Sigmoid colon (tissue), 7 donors: ENCODE measurements around the gene KLHL21. TPM values are rescaled to one million over a fixed set of nuclear protein-coding genes. Genes with fewer than 3 reads are reported as not detected.
A peak's percentile ranks its signal among the peaks of the same experiment; 100 is the strongest.

Experiments used
- DNase-seq: peaks from one replicate; pipeline ENCODE4 v3.0.0-alpha.2; 2019
- H3K27ac ChIP-seq, 4 donors: fragments of 200-600 bp; sonication (generic); one replicate each; pipeline ENCODE4 v1.5.1; 2016 to 2019; ENCODE audit warnings: mild to moderate bottlenecking in 1 of 4
- H3K27me3 ChIP-seq, 3 donors: fragments of 200-600 bp; sonication (generic); one replicate each; pipeline ENCODE4 v1.5.1; 2019; ENCODE audit warnings: mild to moderate bottlenecking in 1 of 3
- H3K36me3 ChIP-seq, 4 donors: fragments of 200-600 bp; sonication (generic); one replicate each; pipeline ENCODE4 v1.5.1; 2016 to 2019
- H3K4me1 ChIP-seq, 4 donors: fragments of 200-600 bp; sonication (generic); one replicate each; pipeline ENCODE4 v1.5.1; 2017 to 2019
- H3K4me3 ChIP-seq, 4 donors: fragments of 200-600 bp; sonication (generic); one replicate each; pipeline ENCODE4 v1.5.1; 2017 to 2019; ENCODE audit warnings: mild to moderate bottlenecking in 2 of 4, moderate library complexity in 1 of 4
- H3K9me3 ChIP-seq, 4 donors: fragments of 200-600 bp in 3 of 4; sonication (generic) in 3 of 4; one replicate each; pipeline versions ENCODE4 v1.5.1 to v1.6.1; 2013 to 2019
- CTCF ChIP-seq, 4 experiments: fragments of 450-650 bp in 3 of 4; fragments of 200-600 bp in 1 of 4; IDR thresholded peaks; one replicate each; pipeline ENCODE4 v1.5.1; 2016 to 2019; ENCODE audit warnings: antibody characterized with exemption in 4 of 4, mild to moderate bottlenecking in 3 of 4, moderate library complexity in 2 of 4
- EP300 ChIP-seq, 4 donors: sonication (generic); formaldehyde crosslinking; IDR thresholded peaks; one replicate each; pipeline ENCODE4 v1.6.1; 2017; ENCODE audit warnings: antibody characterized with exemption in 4 of 4
- POLR2A ChIP-seq, 2 donors: fragments of 450-650 bp; IDR thresholded peaks; one replicate each; pipeline ENCODE4 v1.6.1; 2016; ENCODE audit warnings: antibody characterized with exemption in 2 of 2, mild to moderate bottlenecking in 2 of 2, moderate library complexity in 2 of 2
- POLR2AphosphoS5 ChIP-seq, 4 donors: sonication (generic); formaldehyde crosslinking; IDR thresholded peaks; one replicate each; pipeline ENCODE4 v1.6.1; 2017; ENCODE audit warnings: antibody characterized with exemption in 4 of 4
- WGBS, 2 donors: extraction: QIAGEN DNeasy Blood & Tissue Kit; methylation state at CpG; one replicate each; pipeline ENCODE4 v1.1.7; 2013; 5-methylcytosine and 5-hydroxymethylcytosine counted together
- intact Hi-C: fragments of 100-400 bp; cut with DNase I; formaldehyde crosslinking; loops from one replicate; pipeline ENCODE4 v1.15.1; 2023
- polyA plus RNA-seq, 3 donors: library from polyadenylated mRNA; stranded (reverse); fragments of 200-250 nt; gene quantifications; one replicate each; pipeline ENCODE4 v1.2.3, GENCODE V29; 2013
- total RNA-seq, 4 donors: library from RNA; depleted of rRNA; stranded (reverse); fragments of >200 nt; gene quantifications; one replicate each; pipeline ENCODE4 v1.1.0, GENCODE V29; 2016
- donor health status: healthy with polysubstance abuse.
- donor health status: Bipolar disorder and iron deficiency.
- donor health status: healthy.

Gene KLHL21
- total and polyA plus RNA-seq, 7 donors, result 4.8 to 83.6 (median 54.0) TPM

- 26 to 85% methylated on average over 1 of the region's 1 CpG for WGBS, 2 donors
- Histone ChIP-seq H3K4me3 (no peak overlapping the region), H3K4me1 (peaks cover 0 to 47% (median 42%) of the 10 kb centered on the region in 4 donors), H3K9me3 (no peaks in the 10 kb centered on the region), H3K27me3 (no peaks in the 10 kb centered on the region), H3K36me3 (no peaks in the 10 kb centered on the region), H3K27ac (peak overlapping the region in 3 of 4 donors; percentile 20 to 97 (median 95))
- DNase-seq, result no peak
- TF ChIP-seq POLR2AphosphoS5 (IDR thresholded peaks at IDR 0.05), result no peak
- TF ChIP-seq EP300 (IDR thresholded peaks at IDR 0.05), result no peak
- no peak for TF ChIP-seq POLR2A (IDR thresholded peaks at IDR 0.05)
- TF ChIP-seq CTCF (IDR thresholded peaks at IDR 0.05), result no peak
- intact Hi-C loops, result loop anchor here (5.0 kb wide), 2 partner anchors 45 to 120 kb away; partner anchors contain the start of gene DNAJC11
Measured at GRCh38 chr1:6582370-6582769, 20.3 kb downstream of the KLHL21 start.

- 24 to 52% methylated on average over 10 of the region's 10 CpGs for WGBS, 2 donors
- peaks cover 0 to 40% (median 36%) of the 10 kb centered on the region in 4 donors for H3K4me1 ChIP-seq
- TF ChIP-seq EP300 (IDR thresholded peaks at IDR 0.05) (no peak), POLR2AphosphoS5 (IDR thresholded peaks at IDR 0.05) (no peak), CTCF (IDR thresholded peaks at IDR 0.05) (no peak), POLR2A (IDR thresholded peaks at IDR 0.05) (no peak)
- intact Hi-C loops, result loop anchor here (2.0 to 5.0 kb wide), 3 partner anchors 19 to 121 kb away; partner anchors contain the start of gene DNAJC11
- no peaks in the 10 kb centered on the region for H3K36me3 ChIP-seq
- no peak for DNase-seq
- H3K27me3 ChIP-seq, result no peaks in the 10 kb centered on the region
- H3K4me3 ChIP-seq, result no peak overlapping the region
- peak overlapping the region in 3 of 4 donors; percentile 20 to 97 (median 95) for H3K27ac ChIP-seq
- H3K9me3 ChIP-seq, result no peaks in the 10 kb centered on the region
Measured at GRCh38 chr1:6581561-6582305, 20.9 kb downstream of the KLHL21 start.

GRCh38 chr1:6580593-6581409, 21.9 kb downstream of the KLHL21 start:
- DNase-seq, result no peak
- Histone ChIP-seq H3K27me3 (no peaks in the 10 kb centered on the region), H3K36me3 (no peaks in the 10 kb centered on the region), H3K9me3 (no peaks in the 10 kb centered on the region), H3K4me1 (peaks cover 0 to 34% (median 29%) of the 10 kb centered on the region in 4 donors), H3K27ac (peak overlapping the region; percentile 92 to 97 (median 94)), H3K4me3 (peak overlapping the region; percentile 79 to 93 (median 86))
- 27 to 36% methylated on average over 19 of the region's 19 CpGs for WGBS, 2 donors
- no peak for TF ChIP-seq CTCF (IDR thresholded peaks at IDR 0.05)
- TF ChIP-seq EP300 (IDR thresholded peaks at IDR 0.05), result no peak
- no peak for TF ChIP-seq POLR2AphosphoS5 (IDR thresholded peaks at IDR 0.05)
- intact Hi-C loops, result loop anchor here (2.0 to 5.0 kb wide), 3 partner anchors 20 to 122 kb away; partner anchors contain the start of gene DNAJC11

DNA sequence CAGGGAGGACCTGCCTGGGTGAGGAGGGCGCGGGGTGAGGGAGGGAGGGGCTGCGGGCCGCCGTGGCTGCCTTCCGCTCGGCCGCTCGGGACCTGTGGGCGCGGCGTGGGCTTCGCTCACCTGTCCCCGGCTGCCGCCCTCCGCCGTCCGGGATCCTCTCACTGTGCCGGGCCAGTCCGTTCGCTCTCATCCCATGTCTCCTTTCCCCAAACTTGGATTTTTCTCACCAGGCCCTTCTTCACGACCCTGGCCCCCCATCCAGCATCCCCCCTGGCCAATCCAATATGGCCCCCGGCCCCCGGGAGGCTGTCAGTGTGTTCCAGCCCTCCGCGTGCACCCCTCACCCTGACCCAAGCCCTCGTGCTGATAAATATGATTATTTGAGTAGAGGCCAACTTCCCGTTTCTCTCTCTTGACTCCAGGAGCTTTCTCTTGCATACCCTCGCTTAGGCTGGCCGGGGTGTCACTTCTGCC, 22.5 kb downstream of the KLHL21 start:
- intact Hi-C loops, result loop anchor here (2.0 to 5.0 kb wide), 3 partner anchors 21 to 122 kb away; partner anchors contain the start of gene DNAJC11
- peak overlapping the region; percentile 92 to 97 (median 94) for H3K27ac ChIP-seq

More for the DNA sequence above, 22.5 kb downstream of the KLHL21 start:
- TF ChIP-seq POLR2AphosphoS5 (IDR thresholded peaks at IDR 0.05) (no peak), POLR2A (IDR thresholded peaks at IDR 0.05) (no peak), CTCF (IDR thresholded peaks at IDR 0.05) (no peak), EP300 (IDR thresholded peaks at IDR 0.05) (no peak)
- no peaks in the 10 kb centered on the region for H3K36me3 ChIP-seq
- 1% methylated on average over 30 of the region's 30 CpGs for WGBS, 2 donors
- no peak for DNase-seq
- H3K4me1 ChIP-seq, result peaks cover 0 to 34% (median 29%) of the 10 kb centered on the region in 4 donors
- H3K27me3 ChIP-seq, result no peaks in the 10 kb centered on the region
- H3K4me3 ChIP-seq, result peak overlapping the region; percentile 79 to 93 (median 86)
- no peaks in the 10 kb centered on the region for H3K9me3 ChIP-seq
